ENCODE measurements around the gene ADAT1. TPM values are rescaled to one million over a fixed set of nuclear protein-coding genes. Genes with fewer than 3 reads are reported as not detected.

The ADAT1 gene
- total and polyA plus RNA-seq, 2 of the 13 experiments (the other 11 are each of a cell fraction or from before 2014, with no cell fraction given), result 18.4 to 40.8 TPM

- peak; percentile 53; the same call in 1 of the 2 replicates for TF ChIP-seq ZHX1 (CRISPR knock-in tag; IDR thresholded peaks at IDR 0.05; ENCODE audit: low read depth)
- TF ChIP-seq ZNF512B (CRISPR knock-in tag; IDR thresholded peaks at IDR 0.05; ENCODE audit: borderline replicate concordance), result peak; percentile 59; the same call in 1 of the 2 replicates
- no peak for TF ChIP-seq ZNF841 (CRISPR knock-in tag; IDR thresholded peaks at IDR 0.05; ENCODE audit: borderline replicate concordance)
- 0 out of 2 replicates have a peak, but pooled peaks have one; percentile 83 for TF ChIP-seq KIAA2018 (CRISPR knock-in tag; IDR thresholded peaks at IDR 0.05; ENCODE audit: borderline replicate concordance)
- peak; percentile 87 for TF ChIP-seq THAP11 (CRISPR knock-in tag; IDR thresholded peaks at IDR 0.05)
- 0 out of 2 replicates have a peak, but pooled peaks have one; percentile 16 for TF ChIP-seq NCOR1 (IDR thresholded peaks at IDR 0.05; ENCODE audit: borderline replicate concordance, low read length)
- TF ChIP-seq PATZ1 (CRISPR knock-in tag; IDR thresholded peaks at IDR 0.05), result no peak; the same call in none of the 2 replicates
- peak; percentile 94 for TF ChIP-seq RBFOX2 (IDR thresholded peaks at IDR 0.05; ENCODE audit: low read depth, low read length)
- peak; percentile 98 for TF ChIP-seq PHF8 (CRISPR knock-in tag; IDR thresholded peaks at IDR 0.05)
- peak; percentile 33; the same call in 1 of the 2 replicates for TF ChIP-seq RAD21 (CRISPR knock-in tag; IDR thresholded peaks at IDR 0.05)
Observed at GRCh38 chr16:75566040-75566757, 56.9 kb downstream of the ADAT1 start, which contains the start of gene GABARAPL2 (continued).
